ENCODE results near the gene DISC1.

DNA sequence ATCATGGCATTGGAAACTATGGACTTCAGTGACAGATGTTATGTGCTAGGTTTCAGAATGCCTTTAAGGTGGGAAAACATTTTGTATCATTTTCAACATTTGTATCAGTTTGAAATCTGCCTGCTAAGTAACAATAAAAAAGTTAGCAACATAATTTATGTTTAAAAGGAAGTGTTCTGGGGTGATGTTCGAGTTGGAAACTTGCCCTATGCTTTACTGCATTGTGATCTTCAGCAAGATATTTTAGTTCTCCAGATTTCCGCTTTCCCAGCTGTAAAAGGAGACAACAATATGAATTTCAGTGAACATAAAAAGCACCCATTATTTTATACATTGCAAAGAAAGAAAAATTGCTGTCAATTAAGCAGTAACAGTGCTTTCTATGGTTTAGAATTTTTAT, 187.4 kb downstream of the DISC1 start:
- TF ChIP-seq RARB (CRISPR knock-in tag; IDR thresholded peaks at IDR 0.05) (no peak), TSHZ2 (CRISPR knock-in tag; IDR thresholded peaks at IDR 0.05) (no peak), PPARA (CRISPR knock-in tag; IDR thresholded peaks at IDR 0.05; ENCODE audit: borderline replicate concordance) (no peak), ESRRG (CRISPR knock-in tag; IDR thresholded peaks at IDR 0.05) (no peak), TOX (CRISPR knock-in tag; IDR thresholded peaks at IDR 0.05; ENCODE audit: borderline replicate concordance) (no peak), ARNTL (CRISPR knock-in tag; IDR thresholded peaks at IDR 0.05; ENCODE audit: borderline replicate concordance, low read depth) (no peak), ZFP3 (CRISPR knock-in tag; IDR thresholded peaks at IDR 0.05) (no peak)
- TF ChIP-seq, protein P1, sequence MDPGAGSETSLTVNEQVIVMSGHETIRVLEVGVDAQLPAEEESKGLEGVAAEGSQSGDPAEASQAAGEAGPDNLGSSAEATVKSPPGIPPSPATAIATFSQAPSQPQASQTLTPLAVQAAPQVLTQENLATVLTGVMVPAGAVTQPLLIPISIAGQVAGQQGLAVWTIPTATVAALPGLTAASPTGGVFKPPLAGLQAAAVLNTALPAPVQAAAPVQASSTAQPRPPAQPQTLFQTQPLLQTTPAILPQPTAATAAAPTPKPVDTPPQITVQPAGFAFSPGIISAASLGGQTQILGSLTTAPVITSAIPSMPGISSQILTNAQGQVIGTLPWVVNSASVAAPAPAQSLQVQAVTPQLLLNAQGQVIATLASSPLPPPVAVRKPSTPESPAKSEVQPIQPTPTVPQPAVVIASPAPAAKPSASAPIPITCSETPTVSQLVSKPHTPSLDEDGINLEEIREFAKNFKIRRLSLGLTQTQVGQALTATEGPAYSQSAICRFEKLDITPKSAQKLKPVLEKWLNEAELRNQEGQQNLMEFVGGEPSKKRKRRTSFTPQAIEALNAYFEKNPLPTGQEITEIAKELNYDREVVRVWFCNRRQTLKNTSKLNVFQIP (CRISPR knock-in tag; IDR thresholded peaks at IDR 0.05; ENCODE audit: borderline replicate concordance, low read depth), result no peak
